HEK293T (cell line): Measurements from ENCODE around the gene MBD3L5.

Source experiments
- ARNT ChIP-seq: fragments of 450-650 bp; IDR thresholded peaks from 2 replicates; pipeline ENCODE4 v1.6.1; 2017; ENCODE audit warnings: mild to moderate bottlenecking
- SP1 ChIP-seq: fragments of 450-650 bp; IDR thresholded peaks from 2 replicates; pipeline ENCODE4 v1.6.1; 2017

DNA sequence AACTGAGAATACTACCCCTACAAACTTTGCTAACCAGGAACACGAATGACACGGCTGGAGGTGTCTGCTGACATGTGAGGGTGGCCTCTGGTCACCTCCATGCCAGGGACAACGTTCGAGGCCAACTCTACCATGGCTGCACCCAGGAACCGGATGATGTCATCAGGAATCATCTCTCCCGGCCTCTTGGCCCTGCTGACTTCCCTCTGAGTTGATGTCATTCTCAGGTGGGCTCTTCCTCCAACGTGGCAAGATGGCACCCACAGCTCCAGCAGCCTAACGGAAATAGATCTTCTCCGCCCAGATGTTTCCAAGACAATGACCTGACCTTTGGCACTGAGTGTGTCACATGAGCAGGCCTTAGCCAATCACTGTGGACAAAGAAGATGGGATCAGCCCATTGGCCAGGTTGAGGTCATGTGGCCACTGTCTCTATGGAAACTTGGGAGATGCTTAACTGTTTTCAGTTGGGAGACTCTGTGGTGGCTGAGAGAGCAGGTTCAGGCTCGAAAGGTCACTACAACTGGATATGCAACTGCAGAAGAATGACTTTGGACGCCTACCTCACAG is 24.2 kb upstream of the MBD3L5 start:
- no peak for TF ChIP-seq ARNT
- TF ChIP-seq SP1, result no peak
